ENCODE measurements around the gene GNB4. TPM values are rescaled to one million over a fixed set of nuclear protein-coding genes. Genes with fewer than 3 reads are reported as not detected.

The GNB4 gene
- total RNA-seq, 4 donors from 2014 or later, result 32.2 to 47.9 (median 36.3) TPM

- peaks cover 0 to 6% (median 0%) of the 10 kb centered on the region in 4 donors for H3K4me1 ChIP-seq
- no peak overlapping the region for H3K4me3 ChIP-seq
- no peaks in the 10 kb centered on the region for H3K9me3 ChIP-seq
- H3K27ac ChIP-seq, result no peak overlapping the region
- H3K36me3 ChIP-seq, result no peaks in the 10 kb centered on the region
- TF ChIP-seq EP300 (IDR thresholded peaks at IDR 0.05) (no peak), POLR2A (IDR thresholded peaks at IDR 0.05) (no peak), CTCF (IDR thresholded peaks at IDR 0.05) (no peak)
- no peaks in the 10 kb centered on the region for H3K27me3 ChIP-seq
- WGBS, 2 donors, result 84 to 85% methylated on average over 3 of the region's 3 CpGs
- DNase-seq (ENCODE audit: low spot score in 2 of 2), result no peak
Measured at GRCh38 chr3:179482857-179483256, 31.6 kb upstream of the GNB4 start.

- H3K9me3 ChIP-seq, result no peaks in the 10 kb centered on the region
- no peak overlapping the region for H3K27ac ChIP-seq
- H3K27me3 ChIP-seq, result no peaks in the 10 kb centered on the region
- H3K4me3 ChIP-seq, result no peak overlapping the region
- no peak for DNase-seq (ENCODE audit: low spot score in 2 of 2)
- no peak for TF ChIP-seq POLR2A (IDR thresholded peaks at IDR 0.05)
- no peaks in the 10 kb centered on the region for H3K36me3 ChIP-seq
- WGBS, 2 donors, result 56 to 78% methylated on average over 1 to 2 of the region's 2 CpGs
- H3K4me1 ChIP-seq, result no peaks in the 10 kb centered on the region
Measured at GRCh38 chr3:179476215-179476614, 24.9 kb upstream of the GNB4 start.

- TF ChIP-seq CTCF (IDR thresholded peaks at IDR 0.05), result no peak
- TF ChIP-seq EP300 (IDR thresholded peaks at IDR 0.05), result no peak
- TF ChIP-seq POLR2A (IDR thresholded peaks at IDR 0.05), result no peak
- Histone ChIP-seq H3K36me3 (no peaks in the 10 kb centered on the region), H3K9me3 (no peaks in the 10 kb centered on the region), H3K27me3 (no peaks in the 10 kb centered on the region), H3K4me3 (no peak overlapping the region), H3K27ac (no peak overlapping the region), H3K4me1 (no peaks in the 10 kb centered on the region)
- DNase-seq (ENCODE audit: low spot score in 2 of 2), result no peak
Measured at GRCh38 chr3:179474480-179474879, 23.2 kb upstream of the GNB4 start.

GRCh38 chr3:179473565-179473964 lies 22.3 kb upstream of the GNB4 start:
- no peaks in the 10 kb centered on the region for H3K36me3 ChIP-seq
- WGBS, 2 donors, result 67 to 68% methylated on average over 4 of the region's 4 CpGs
- no peak overlapping the region for H3K4me3 ChIP-seq
- H3K27ac ChIP-seq, result peak overlapping the region in 1 of 4 donors; percentile 0
- H3K9me3 ChIP-seq, result no peaks in the 10 kb centered on the region
- TF ChIP-seq EP300 (IDR thresholded peaks at IDR 0.05) (peak in 1 of 2 donors; percentile 29), POLR2A (IDR thresholded peaks at IDR 0.05) (no peak)
- no peaks in the 10 kb centered on the region for H3K4me1 ChIP-seq
- no peak for DNase-seq (ENCODE audit: low spot score in 2 of 2)
- no peaks in the 10 kb centered on the region for H3K27me3 ChIP-seq

- Histone ChIP-seq H3K4me1 (peaks cover 0 to 10% (median 0%) of the 10 kb centered on the region in 4 donors), H3K4me3 (no peak overlapping the region), H3K27me3 (no peaks in the 10 kb centered on the region), H3K27ac (no peak overlapping the region), H3K9me3 (no peaks in the 10 kb centered on the region), H3K36me3 (no peaks in the 10 kb centered on the region)
- TF ChIP-seq POLR2A (IDR thresholded peaks at IDR 0.05), result no peak
- DNase-seq (ENCODE audit: low spot score in 2 of 2), result no peak
- 57 to 67% methylated on average over 19 of the region's 19 CpGs for WGBS, 2 donors
Measured at GRCh38 chr3:179464323-179465092, 13.2 kb upstream of the GNB4 start.

GRCh38 chr3:179463319-179463718 lies 12.0 kb upstream of the GNB4 start:
- 15 to 19% methylated on average over 1 of the region's 1 CpG for WGBS, 2 donors
- no peak overlapping the region for H3K27ac ChIP-seq
- no peak for DNase-seq (ENCODE audit: low spot score in 2 of 2)

More at GRCh38 chr3:179463319-179463718, 12.0 kb upstream of the GNB4 start:
- H3K36me3 ChIP-seq, result no peaks in the 10 kb centered on the region
- H3K27me3 ChIP-seq, result peaks cover 0 to under 1% of the 10 kb centered on the region in 2 donors
- no peak for TF ChIP-seq EP300 (IDR thresholded peaks at IDR 0.05)
- TF ChIP-seq POLR2A (IDR thresholded peaks at IDR 0.05), result no peak
- TF ChIP-seq CTCF (IDR thresholded peaks at IDR 0.05), result no peak
- no peak overlapping the region for H3K4me3 ChIP-seq
- peaks cover 0 to 10% (median 0%) of the 10 kb centered on the region in 4 donors for H3K4me1 ChIP-seq
- no peaks in the 10 kb centered on the region for H3K9me3 ChIP-seq
